Panc1 (cell line): ENCODE data around the gene ALDH7A1.

Experiments used
- CTCF ChIP-seq: fragments of 450-650 bp; IDR thresholded peaks from 2 replicates; pipeline ENCODE4 v1.5.1; 2017; ENCODE audit warnings: mild to moderate bottlenecking
- POLR2AphosphoS5 ChIP-seq: IDR thresholded peaks from 2 replicates; pipeline ENCODE4 v1.6.1; 2012; ENCODE audit warnings: mild to moderate bottlenecking, low read depth, low read length, moderate library complexity
- REST ChIP-seq, 2 experiments: IDR thresholded peaks; 2 replicates each; pipeline ENCODE4 v1.6.1; 2011 to 2012; ENCODE audit warnings: low read depth in 2 of 2, control low read depth in 1 of 2, low read length in 1 of 2, mild to moderate bottlenecking in 1 of 2, moderate library complexity in 1 of 2; ENCODE audit not compliant: insufficient read depth in 1 of 2
- SIN3A ChIP-seq: IDR thresholded peaks from 2 replicates; pipeline ENCODE4 v1.6.1; 2012; ENCODE audit warnings: low read depth, mild to moderate bottlenecking, low read length, moderate library complexity, borderline replicate concordance; ENCODE audit not compliant: insufficient read depth
- TCF7L2 ChIP-seq: IDR thresholded peaks from 2 replicates; pipeline ENCODE4 v1.6.1; 2011; ENCODE audit warnings: mild to moderate bottlenecking, low read depth, low read length, inconsistent platforms

GRCh38 chr5:126594748-126595485, at the start of gene ALDH7A1:
- TF ChIP-seq CTCF, result peak; percentile 84
- TF ChIP-seq SIN3A, result 0 out of 2 replicates have a peak, but pooled peaks have one; percentile 70
- TF ChIP-seq TCF7L2, result no peak
- peak; percentile 80 for TF ChIP-seq POLR2AphosphoS5
- no peak for TF ChIP-seq REST (IDR thresholded peaks at IDR 0.05; ENCODE audit: insufficient read depth in 1 of 2, low read depth in 2 of 2, low read length in 1 of 2)
